Measurements from ENCODE around the gene CCDC63. TPM values are rescaled to one million over a fixed set of nuclear protein-coding genes. Genes with fewer than 3 reads are reported as not detected.
A peak's percentile ranks its signal among the peaks of the same experiment; 100 is the strongest.

The CCDC63 gene
- total RNA-seq, 2 experiments from 2014 or later = not detected

DNA sequence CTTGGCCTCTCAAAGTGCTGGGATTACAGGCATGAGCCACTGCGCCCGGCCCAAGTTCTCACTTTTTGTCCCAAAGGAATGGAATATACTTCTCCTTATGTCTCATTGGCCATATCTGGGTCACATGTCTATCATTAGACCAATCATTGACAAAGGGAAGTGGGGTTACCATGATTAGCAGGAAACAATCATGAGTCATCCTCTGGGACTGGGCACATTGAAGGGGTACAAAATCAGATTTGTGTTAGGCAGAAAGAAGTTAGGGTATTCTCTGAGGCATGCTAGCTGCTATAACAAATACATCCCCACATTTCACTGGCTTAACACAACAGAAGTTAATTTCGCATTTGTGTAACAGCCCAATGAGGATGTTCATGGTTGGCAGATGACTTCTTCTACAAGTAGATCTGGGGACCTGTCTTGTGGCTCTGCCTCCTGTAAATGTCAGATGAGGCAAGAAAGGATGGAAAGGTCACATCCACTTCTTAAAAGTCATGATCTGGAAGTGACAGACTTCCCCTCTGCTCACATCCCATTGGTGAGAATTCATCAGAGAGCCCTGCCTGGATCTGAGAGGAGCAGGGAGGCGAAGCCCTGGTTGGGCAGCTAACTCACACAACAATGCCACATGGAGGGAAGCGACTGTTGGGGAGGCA lies 3.1 kb downstream of the CCDC63 start:
- Histone ChIP-seq H3K27ac (ENCODE audit: low read depth in 1 of 2, low read length in 2 of 2) (no peak overlapping the region), H3K27me3 (ENCODE audit: control insufficient read depth in 1 of 2, insufficient read depth in 2 of 2, low read length in 2 of 2) (peaks cover 0 to 14% of the 10 kb centered on the region in 2 experiments), H3K4me1 (ENCODE audit: insufficient read depth, low read length) (peaks cover 10% of the 10 kb centered on the region), H3K9me3 (ENCODE audit: control insufficient read depth in 1 of 2, insufficient read depth in 1 of 2, low read length in 2 of 2) (peaks cover 0 to 4% of the 10 kb centered on the region in 2 experiments), H3K4me3 (ENCODE audit: low read length) (no peak overlapping the region), H3K36me3 (ENCODE audit: insufficient read depth, low read length) (no peaks in the 10 kb centered on the region)
- CTCF ChIA-PET = no interaction called here
- POLR2A ChIA-PET = no interaction called here
- intact Hi-C loops (cut with DNase I, micrococcal nuclease) = no loop called here
- Mint-ChIP-seq H3K9me3 (no peaks in the 10 kb centered on the region), H3K36me3 (ENCODE audit: low read depth) (no peaks in the 10 kb centered on the region), H3K27ac (no peak overlapping the region), H3K4me3 (no peak overlapping the region), H3K4me1 (ENCODE audit: low read depth) (peaks cover 4% of the 10 kb centered on the region), H3K27me3 (peaks cover 53% of the 10 kb centered on the region)
- ATAC-seq (ENCODE audit: poor library complexity) (no peak), DNase-seq (peak in 1 of 14 experiments; percentile 12)
- no peak for TF ChIP-seq CTCF (IDR thresholded peaks at IDR 0.05)

GRCh38 chr12:110850762-110851161 lies 4.0 kb downstream of the CCDC63 start:
- H3K27ac Mint-ChIP-seq = no peak overlapping the region
- ChIA-PET CTCF (no interaction called here), POLR2A (no interaction called here)
- no peaks in the 10 kb centered on the region for H3K9me3 Mint-ChIP-seq
- no peak for ATAC-seq (ENCODE audit: poor library complexity)
- H3K36me3 ChIP-seq (ENCODE audit: insufficient read depth, low read length) = no peaks in the 10 kb centered on the region
- no peak overlapping the region for H3K27ac ChIP-seq (ENCODE audit: low read depth in 1 of 2, low read length in 2 of 2)
- DNase-seq = no peak
- H3K27me3 ChIP-seq (ENCODE audit: control insufficient read depth in 1 of 2, insufficient read depth in 2 of 2, low read length in 2 of 2) = peaks cover 0 to 14% of the 10 kb centered on the region in 2 experiments
- intact Hi-C loops (cut with DNase I, micrococcal nuclease) = no loop called here
- peaks cover 10% of the 10 kb centered on the region for H3K4me1 ChIP-seq (ENCODE audit: insufficient read depth, low read length)
- H3K4me1 Mint-ChIP-seq (ENCODE audit: low read depth) = peaks cover 4% of the 10 kb centered on the region
- no peak overlapping the region for H3K4me3 Mint-ChIP-seq
- no peak overlapping the region for H3K4me3 ChIP-seq (ENCODE audit: low read length)
- peaks cover 0 to 4% of the 10 kb centered on the region in 2 experiments for H3K9me3 ChIP-seq (ENCODE audit: control insufficient read depth in 1 of 2, insufficient read depth in 1 of 2, low read length in 2 of 2)
- peaks cover 45% of the 10 kb centered on the region for H3K27me3 Mint-ChIP-seq
- no peak for TF ChIP-seq CTCF (IDR thresholded peaks at IDR 0.05)
- H3K36me3 Mint-ChIP-seq (ENCODE audit: low read depth) = no peaks in the 10 kb centered on the region

DNA sequence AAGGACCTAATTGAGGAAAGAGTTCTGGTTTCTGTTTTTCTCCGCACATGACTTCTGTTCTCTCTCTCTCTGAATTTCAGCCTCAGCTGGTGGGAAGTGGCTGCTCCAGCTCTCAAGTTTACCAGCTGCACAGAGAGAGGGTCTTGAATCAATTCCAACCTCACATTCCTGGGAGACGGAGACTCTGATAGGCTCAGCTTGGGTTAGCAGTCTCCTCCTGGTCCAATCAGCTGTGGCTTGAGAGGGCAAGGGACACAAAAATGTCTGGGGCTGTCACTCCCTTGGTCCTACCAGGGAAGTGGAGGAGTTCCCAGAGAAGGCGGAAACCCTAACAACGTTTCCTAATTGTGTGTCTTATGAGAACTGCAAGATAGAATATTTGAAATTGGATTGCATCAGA lies 7.0 kb downstream of the CCDC63 start:
- H3K27ac ChIP-seq (ENCODE audit: low read depth in 1 of 2, low read length in 2 of 2) = no peak overlapping the region
- no peaks in the 10 kb centered on the region for H3K36me3 ChIP-seq (ENCODE audit: insufficient read depth, low read length)
- H3K4me1 Mint-ChIP-seq (ENCODE audit: low read depth) = no peaks in the 10 kb centered on the region
- H3K4me1 ChIP-seq (ENCODE audit: insufficient read depth, low read length) = no peaks in the 10 kb centered on the region
- ChIA-PET CTCF (no interaction called here), POLR2A (no interaction called here)
- H3K4me3 ChIP-seq (ENCODE audit: low read length) = no peak overlapping the region
- no peak overlapping the region for H3K27ac Mint-ChIP-seq
- H3K9me3 Mint-ChIP-seq = no peaks in the 10 kb centered on the region
- H3K4me3 Mint-ChIP-seq = no peak overlapping the region
- intact Hi-C loops (cut with DNase I, micrococcal nuclease) = no loop called here
- H3K9me3 ChIP-seq (ENCODE audit: control insufficient read depth in 1 of 2, insufficient read depth in 1 of 2, low read length in 2 of 2) = no peaks in the 10 kb centered on the region
- H3K36me3 Mint-ChIP-seq (ENCODE audit: low read depth) = no peaks in the 10 kb centered on the region
- no peak for TF ChIP-seq CTCF (IDR thresholded peaks at IDR 0.05)
- no peaks in the 10 kb centered on the region for H3K27me3 ChIP-seq (ENCODE audit: control insufficient read depth in 1 of 2, insufficient read depth in 2 of 2, low read length in 2 of 2)
- ATAC-seq (ENCODE audit: poor library complexity) (no peak), DNase-seq (no peak)
- peaks cover 20% of the 10 kb centered on the region for H3K27me3 Mint-ChIP-seq

All from CD4-positive, alpha-beta T cell (primary cell).